Peyer's patch (tissue), 4 donors: Measurements from ENCODE around the gene GCDH. TPM values are rescaled to one million over a fixed set of nuclear protein-coding genes. Genes with fewer than 3 reads are reported as not detected.

Experiments
- DNase-seq, 3 donors: peaks; one replicate each; pipeline ENCODE4 v3.0.0-alpha.2; 2017 to 2019
- H3K27ac ChIP-seq, 4 donors: fragments of 200-600 bp; sonication (generic); one replicate each; pipeline ENCODE4 v1.5.1; 2016 to 2019
- H3K27me3 ChIP-seq, 2 donors: fragments of 200-600 bp; sonication (generic); one replicate each; pipeline ENCODE4 v1.5.1; 2019
- H3K36me3 ChIP-seq, 3 donors: fragments of 200-600 bp; sonication (generic); one replicate each; pipeline ENCODE4 v1.5.1; 2016 to 2019
- H3K4me1 ChIP-seq, 4 donors: fragments of 200-600 bp; sonication (generic); one replicate each; pipeline ENCODE4 v1.5.1; 2016 to 2019
- H3K4me3 ChIP-seq, 4 donors: fragments of 200-600 bp; sonication (generic); 1 replicate in 3 of 4; 2 replicates in 1 of 4; pipeline ENCODE4 v1.5.1; 2016 to 2019; ENCODE audit warnings: mild to moderate bottlenecking in 1 of 4
- H3K9me3 ChIP-seq, 4 donors: fragments of 200-600 bp; sonication (generic); one replicate each; pipeline ENCODE4 v1.5.1; 2016 to 2019; ENCODE audit warnings: mild to moderate bottlenecking in 1 of 4
- POLR2A ChIP-seq, 2 donors: fragments of 450-650 bp; IDR thresholded peaks; one replicate each; pipeline ENCODE4 v1.5.1; 2017; ENCODE audit warnings: antibody characterized with exemption in 2 of 2, mild to moderate bottlenecking in 2 of 2, moderate library complexity in 2 of 2
- small RNA-seq, 2 donors: library from RNA; depleted of rRNA; stranded (forward); fragments of <200 nt; gene quantifications; one replicate each; pipeline ENCODE3, GENCODE V24; 2016
- total RNA-seq, 4 donors: library from RNA; depleted of rRNA; stranded (reverse); fragments of >200 nt; gene quantifications; one replicate each; pipeline ENCODE4 v1.1.0, GENCODE V29; 2016
- TF ChIP-seq, protein P1 (sequence below), 6 experiments: fragments of 450-650 bp in 4 of 6; fragments of 200-600 bp in 2 of 6; sonication (generic) in 1 of 6; IDR thresholded peaks; one replicate each; pipeline ENCODE4 v1.5.1; 2017 to 2019; ENCODE audit warnings: antibody characterized with exemption in 6 of 6, mild to moderate bottlenecking in 3 of 6, moderate library complexity in 1 of 6

The GCDH gene
- total RNA-seq, 4 donors from 2014 or later: 25.2 to 44.4 (median 32.4) TPM

DNA sequence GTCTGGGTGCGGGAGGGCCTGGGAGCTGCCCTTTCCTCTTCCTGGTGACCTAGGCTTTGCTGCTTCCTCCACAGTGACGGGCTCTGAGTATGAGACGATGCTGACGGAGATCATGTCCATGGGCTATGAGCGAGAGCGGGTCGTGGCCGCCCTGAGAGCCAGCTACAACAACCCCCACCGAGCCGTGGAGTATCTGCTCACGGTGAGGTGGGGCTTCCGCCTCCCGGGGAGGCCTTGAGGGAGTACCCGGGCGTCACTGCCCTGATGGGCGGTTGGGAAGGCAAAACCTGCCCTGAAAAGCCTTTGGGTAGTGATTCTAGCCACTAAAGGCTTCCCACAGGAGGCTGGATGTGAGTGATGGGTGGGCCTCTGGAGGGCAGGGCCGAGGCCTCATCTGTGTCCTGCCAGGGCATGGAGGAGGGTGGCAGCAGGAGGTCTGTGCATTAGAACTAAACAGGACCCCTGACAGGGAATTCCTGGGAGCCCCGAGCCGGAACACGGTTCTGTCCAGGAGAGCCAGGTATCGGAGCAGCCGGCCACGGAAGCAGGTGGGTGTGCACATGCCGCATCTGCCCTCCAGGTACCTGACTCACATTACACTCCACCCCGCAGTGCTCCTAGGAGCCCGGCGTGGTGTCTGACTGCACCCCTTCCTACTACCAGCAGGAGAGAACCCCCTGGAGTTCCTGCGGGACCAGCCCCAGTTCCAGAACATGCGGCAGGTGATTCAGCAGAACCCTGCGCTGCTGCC, 57.8 kb downstream of the GCDH start:
- Histone ChIP-seq H3K4me3 (no peak overlapping the region), H3K4me1 (peaks cover 0 to 32% (median 4%) of the 10 kb centered on the region in 4 donors), H3K27me3 (no peaks in the 10 kb centered on the region), H3K27ac (no peak overlapping the region), H3K36me3 (peaks cover 0 to 72% (median 0%) of the 10 kb centered on the region in 3 donors), H3K9me3 (no peaks in the 10 kb centered on the region)
- TF ChIP-seq, protein P1, sequence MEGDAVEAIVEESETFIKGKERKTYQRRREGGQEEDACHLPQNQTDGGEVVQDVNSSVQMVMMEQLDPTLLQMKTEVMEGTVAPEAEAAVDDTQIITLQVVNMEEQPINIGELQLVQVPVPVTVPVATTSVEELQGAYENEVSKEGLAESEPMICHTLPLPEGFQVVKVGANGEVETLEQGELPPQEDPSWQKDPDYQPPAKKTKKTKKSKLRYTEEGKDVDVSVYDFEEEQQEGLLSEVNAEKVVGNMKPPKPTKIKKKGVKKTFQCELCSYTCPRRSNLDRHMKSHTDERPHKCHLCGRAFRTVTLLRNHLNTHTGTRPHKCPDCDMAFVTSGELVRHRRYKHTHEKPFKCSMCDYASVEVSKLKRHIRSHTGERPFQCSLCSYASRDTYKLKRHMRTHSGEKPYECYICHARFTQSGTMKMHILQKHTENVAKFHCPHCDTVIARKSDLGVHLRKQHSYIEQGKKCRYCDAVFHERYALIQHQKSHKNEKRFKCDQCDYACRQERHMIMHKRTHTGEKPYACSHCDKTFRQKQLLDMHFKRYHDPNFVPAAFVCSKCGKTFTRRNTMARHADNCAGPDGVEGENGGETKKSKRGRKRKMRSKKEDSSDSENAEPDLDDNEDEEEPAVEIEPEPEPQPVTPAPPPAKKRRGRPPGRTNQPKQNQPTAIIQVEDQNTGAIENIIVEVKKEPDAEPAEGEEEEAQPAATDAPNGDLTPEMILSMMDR (IDR thresholded peaks at IDR 0.05): no peak
- no peak for TF ChIP-seq POLR2A (IDR thresholded peaks at IDR 0.05)
- DNase-seq: no peak

Small RNAs within 50 kb of the gene (small RNA-seq; reads per million reads assigned to genes)
- 0 to 0.29 reads per million in 2 donors for gene MIR5695
- gene MIR6515: 0 to 0.13 reads per million in 2 donors
- 0 reads per million in 2 donors for gene MIR6794

Other genes starting within 250 kb of the GCDH start
- gene MAN2B1, start 224.4 kb upstream of the GCDH start, total RNA-seq: 10 to 100 TPM; 51.9 to 84.2 (median 68.0) TPM
- gene WDR83, start 224.4 kb upstream of the GCDH start, total RNA-seq: 10 to 100 TPM in 2 of 4 donors, 1 to 10 TPM in 2; 2.8 to 14.0 (median 9.5) TPM
- 100 to 1,000 TPM in 3 of 4 donors, 10 to 100 TPM in 1; 76.4 to 215 (median 150) TPM for gene DHPS, start 209.3 kb upstream of the GCDH start, total RNA-seq
- gene GNG14, start 203.2 kb upstream of the GCDH start, total RNA-seq: not detected
- 1 to 10 TPM in 3 of 4 donors, not detected in 1; 6.3 to 9.9 (median 7.0) TPM for gene FBXW9, start 194.5 kb upstream of the GCDH start, total RNA-seq
- 100 to 1,000 TPM in 3 of 4 donors, 10 to 100 TPM in 1; 39.1 to 131 (median 103) TPM for gene TNPO2, start 167.2 kb upstream of the GCDH start, total RNA-seq
- gene TRIR, start 156.5 kb upstream of the GCDH start, total RNA-seq: 100 to 1,000 TPM; 134 to 297 (median 185) TPM
- gene GET3, start 153.7 kb upstream of the GCDH start, total RNA-seq: 10 to 100 TPM; 23.1 to 31.9 (median 30.5) TPM
- gene BEST2, start 139.4 kb upstream of the GCDH start, total RNA-seq: 10 to 100 TPM in 3 of 4 donors, not detected in 1; 20.5 to 82.0 (median 40.6) TPM
- gene HOOK2, start 115.6 kb upstream of the GCDH start, total RNA-seq: 100 to 1,000 TPM; 193 to 379 (median 285) TPM
- 100 to 1,000 TPM; 111 to 324 (median 152) TPM for gene JUNB, start 99.7 kb upstream of the GCDH start, total RNA-seq
- gene PRDX2, start 89.4 kb upstream of the GCDH start, total RNA-seq: 100 to 1,000 TPM; 150 to 461 (median 375) TPM
- gene THSD8, start 89.1 kb upstream of the GCDH start, total RNA-seq: not detected
- 10 to 100 TPM in 2 of 4 donors, 1 to 10 TPM in 2; 5.9 to 24.8 (median 9.4) TPM for gene RNASEH2A, start 84.6 kb upstream of the GCDH start, total RNA-seq
- not detected for gene RTBDN, start 56.6 kb upstream of the GCDH start, total RNA-seq
- under 1 TPM in 1 of 4 donors, not detected in 3; 0.27 TPM for gene MAST1, start 52.6 kb upstream of the GCDH start, total RNA-seq
- gene DNASE2, start 9.7 kb upstream of the GCDH start, total RNA-seq: 10 to 100 TPM in 1 of 4 donors, 1 to 10 TPM in 3; 8.9 to 16.5 (median 9.4) TPM
- gene KLF1, start 4.0 kb upstream of the GCDH start, total RNA-seq: not detected
- gene SYCE2, start 28.1 kb downstream of the GCDH start, total RNA-seq: not detected
- gene FARSA, start 42.6 kb downstream of the GCDH start, total RNA-seq: 10 to 100 TPM; 35.4 to 54.5 (median 48.3) TPM
- gene CALR, start 47.4 kb downstream of the GCDH start, total RNA-seq: 100 to 1,000 TPM; 253 to 369 (median 359) TPM
- gene RAD23A, start 54.7 kb downstream of the GCDH start, total RNA-seq: 10 to 100 TPM; 54.1 to 86.5 (median 75.3) TPM
- 10 to 100 TPM; 12.5 to 43.7 (median 15.6) TPM for gene GADD45GIP1, start 66.1 kb downstream of the GCDH start, total RNA-seq
- 1 to 10 TPM in 1 of 4 donors, not detected in 3; 2.1 TPM for gene DAND5, start 78.4 kb downstream of the GCDH start, total RNA-seq
- 10 to 100 TPM; 13.5 to 56.9 (median 40.0) TPM for gene NFIX, start 104.3 kb downstream of the GCDH start, total RNA-seq
- 10 to 100 TPM in 1 of 4 donors, 1 to 10 TPM in 3; 1.2 to 21.5 (median 4.9) TPM for gene LYL1, start 211.7 kb downstream of the GCDH start, total RNA-seq
- 10 to 100 TPM; 27.1 to 71.8 (median 28.3) TPM for gene TRMT1, start 225.6 kb downstream of the GCDH start, total RNA-seq
- gene NACC1, start 227.1 kb downstream of the GCDH start, total RNA-seq: 10 to 100 TPM; 21.5 to 48.0 (median 37.1) TPM